A172 (cell line): ENCODE measurements around the gene P2RY12. TPM values are rescaled to one million over a fixed set of nuclear protein-coding genes. Genes with fewer than 3 reads are reported as not detected.
A peak's percentile ranks its signal among the peaks of the same experiment; 100 is the strongest.

ENCODE experiments used
- DNase-seq: peaks from one replicate; pipeline ENCODE4 v3.0.0-alpha.2; 2015; ENCODE audit warnings: low spot score
- total RNA-seq: library from RNA; depleted of rRNA; stranded (reverse); fragments of >200 nt; shearing (Covaris generic); gene quantifications from 2 replicates; pipeline ENCODE4 v1.2.3, GENCODE V29; 2014

The P2RY12 gene
- total RNA-seq, 1 experiment from 2014 or later = not detected

DNA sequence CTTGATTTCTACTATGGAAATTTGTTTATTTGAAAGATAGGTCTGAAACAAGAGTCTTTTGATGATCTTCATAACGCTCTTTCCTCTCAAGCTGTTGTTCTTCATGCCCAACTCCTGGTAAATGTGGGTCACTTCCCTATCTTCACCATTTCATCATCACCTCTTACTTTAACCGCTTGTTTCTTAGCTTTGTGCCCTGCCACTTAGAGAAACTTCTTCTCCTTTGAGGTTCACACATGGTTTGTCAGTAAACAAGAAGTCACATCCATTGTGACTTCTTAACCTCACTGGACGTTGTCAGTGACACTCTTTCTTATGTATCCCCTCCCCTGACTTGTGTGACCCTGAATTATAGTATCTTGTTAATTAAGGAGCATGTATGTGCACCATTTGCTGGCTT, 38.3 kb downstream of the P2RY12 start:
- no peak for DNase-seq

DNA sequence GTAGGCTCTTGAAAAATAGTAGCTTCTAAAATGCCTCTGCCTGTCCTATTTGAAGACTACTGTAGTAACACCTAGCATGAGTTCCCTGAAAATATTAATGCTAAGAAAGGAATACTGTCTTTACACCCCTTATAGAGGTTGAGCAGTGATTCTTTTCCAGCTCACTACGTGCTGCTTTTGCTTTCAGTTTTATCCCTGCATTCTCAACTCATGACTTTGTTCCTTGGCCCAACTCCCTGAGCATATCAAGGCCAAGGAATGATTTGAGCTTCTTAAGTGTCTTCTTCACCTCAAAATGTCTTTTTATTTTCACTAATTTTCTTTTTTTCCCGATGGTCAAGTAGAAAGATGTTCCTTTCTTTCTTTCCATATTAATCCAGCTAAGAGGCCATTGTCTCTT, 38.7 kb downstream of the P2RY12 start:
- DNase-seq = peak; percentile 55

DNA sequence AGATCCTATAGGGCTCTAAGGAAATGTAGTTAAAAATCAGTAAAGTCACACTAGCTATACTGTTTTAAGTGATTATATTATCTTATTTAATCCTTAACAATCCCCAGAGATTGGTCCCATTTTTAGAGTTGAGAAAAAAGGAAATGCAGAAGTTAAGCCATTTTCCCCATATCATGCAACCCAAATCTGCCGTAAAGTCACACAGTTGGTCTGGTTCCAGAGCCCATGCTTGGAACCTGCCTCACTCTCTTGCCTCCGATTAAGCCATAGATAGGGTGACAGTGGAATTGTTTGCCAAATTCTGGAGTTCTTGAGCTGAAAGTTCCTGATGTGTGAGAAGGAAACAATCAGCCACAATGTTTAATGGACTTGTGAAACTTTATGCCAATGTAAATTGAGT, 52.9 kb downstream of the P2RY12 start:
- no peak for DNase-seq

DNA sequence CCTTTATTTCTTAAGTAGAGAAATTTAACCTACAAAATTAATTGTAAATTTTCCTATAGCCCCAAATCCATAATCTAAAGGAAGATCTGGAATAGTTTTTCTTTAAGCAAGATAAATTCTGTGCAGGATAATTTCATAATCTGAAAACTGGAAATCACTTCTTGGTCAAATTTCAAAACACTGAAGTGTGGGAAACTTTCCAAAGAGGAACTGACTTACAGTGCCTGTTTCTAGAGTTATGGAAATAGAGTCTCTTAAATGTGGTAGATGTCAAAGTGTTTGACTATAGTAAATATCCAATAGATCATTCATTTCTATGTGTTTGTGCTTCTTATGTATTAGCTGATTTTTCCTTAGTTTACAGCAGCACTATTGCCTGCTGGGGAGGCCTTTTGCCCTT, 53.7 kb downstream of the P2RY12 start:
- no peak for DNase-seq

DNA sequence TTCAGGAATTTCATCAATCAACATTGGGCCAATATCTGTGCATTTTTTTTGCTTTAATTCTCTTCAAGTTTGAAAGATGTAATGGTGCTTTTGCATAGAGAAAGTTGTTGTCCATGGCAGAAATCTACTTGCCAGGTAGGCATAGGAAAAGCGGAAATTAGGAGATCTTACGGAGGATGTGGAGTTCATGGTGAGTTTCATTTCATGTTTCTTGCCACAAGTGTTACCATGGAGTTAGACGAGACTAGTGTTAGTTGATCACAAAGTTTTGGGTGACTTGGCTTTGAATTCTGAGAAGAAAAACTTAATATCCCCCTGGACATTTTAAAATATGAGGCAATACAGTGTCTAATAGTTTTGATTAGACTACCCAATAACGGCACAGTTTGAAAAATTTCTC, 54.2 kb downstream of the P2RY12 start:
- no peak for DNase-seq

DNA sequence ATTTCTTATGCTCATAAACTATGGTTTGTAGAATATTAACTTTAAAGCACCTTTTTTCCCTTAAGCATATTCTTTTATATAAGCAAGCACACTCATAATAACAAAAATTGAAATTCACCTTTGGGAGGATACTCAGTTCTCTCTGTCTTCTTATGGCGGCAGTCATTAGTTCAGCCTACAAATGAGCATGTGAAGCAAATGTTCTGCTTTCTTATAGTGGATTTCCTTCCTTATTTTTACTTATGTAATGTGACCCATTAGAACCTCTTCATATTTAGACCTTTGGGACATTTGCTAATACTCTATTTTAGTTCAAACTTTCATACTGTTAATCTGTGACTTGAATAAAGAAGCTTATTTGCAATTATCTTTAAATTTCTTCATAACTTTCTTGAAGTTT, 55.2 kb downstream of the P2RY12 start, which contains the start of gene P2RY13:
Gene P2RY13 (minus strand): TSS at position 187 of the 400 bp plus-strand sequence. CDS start 21 bp downstream, at position 166.
- DNase-seq = no peak

- no peak for DNase-seq
Measured at GRCh38 chr3:151328298-151328995, 56.1 kb downstream of the P2RY12 start.

DNA sequence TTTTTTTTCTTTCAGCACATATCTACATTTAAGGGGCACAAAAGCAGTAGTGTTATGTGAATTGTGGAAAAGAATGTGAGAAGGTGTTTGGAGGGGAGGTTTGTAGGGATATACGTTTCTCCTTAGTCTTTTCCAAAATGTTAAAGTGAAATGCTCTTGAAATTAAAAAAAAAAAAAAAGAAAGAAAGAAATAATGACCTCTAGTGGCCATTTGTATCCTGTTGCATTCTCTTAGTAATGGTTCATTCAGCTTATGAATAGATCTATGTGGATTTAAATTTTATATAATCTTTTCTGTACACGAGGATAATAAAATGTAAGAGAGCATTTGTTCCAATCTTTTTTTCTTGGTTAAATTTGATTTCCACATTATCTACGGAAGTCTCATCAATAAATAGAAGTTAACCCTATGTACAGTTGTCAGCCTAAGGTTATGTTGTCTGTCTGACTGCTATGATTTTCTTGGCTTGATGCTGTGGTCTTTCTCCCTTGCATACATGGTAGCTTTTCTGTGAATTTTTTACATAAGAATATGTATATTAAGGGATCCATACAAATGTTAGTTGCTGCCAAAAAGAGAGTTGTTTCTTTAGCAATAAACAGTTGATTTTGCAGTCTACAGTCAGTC, 56.9 kb downstream of the P2RY12 start:
- DNase-seq = no peak

DNA sequence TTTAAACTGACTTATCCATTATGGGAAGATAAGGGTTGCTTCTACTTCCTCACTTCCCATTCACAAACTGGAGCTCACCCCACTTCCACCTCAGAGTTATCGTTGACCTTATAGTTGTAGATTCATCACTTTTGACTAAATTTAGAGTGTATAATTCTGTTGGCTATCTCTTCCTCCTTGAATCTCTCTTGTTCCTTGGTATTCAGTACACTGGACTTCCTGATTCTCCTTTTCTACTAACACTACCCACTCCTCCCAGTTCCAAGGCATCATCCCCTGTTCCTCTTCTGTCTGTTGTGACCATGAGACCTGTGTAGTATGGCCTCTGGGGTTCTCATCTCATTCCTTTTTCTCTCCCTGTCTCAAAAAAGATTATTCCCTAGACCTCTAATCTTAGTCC, 62.0 kb downstream of the P2RY12 start:
- DNase-seq = no peak

DNA sequence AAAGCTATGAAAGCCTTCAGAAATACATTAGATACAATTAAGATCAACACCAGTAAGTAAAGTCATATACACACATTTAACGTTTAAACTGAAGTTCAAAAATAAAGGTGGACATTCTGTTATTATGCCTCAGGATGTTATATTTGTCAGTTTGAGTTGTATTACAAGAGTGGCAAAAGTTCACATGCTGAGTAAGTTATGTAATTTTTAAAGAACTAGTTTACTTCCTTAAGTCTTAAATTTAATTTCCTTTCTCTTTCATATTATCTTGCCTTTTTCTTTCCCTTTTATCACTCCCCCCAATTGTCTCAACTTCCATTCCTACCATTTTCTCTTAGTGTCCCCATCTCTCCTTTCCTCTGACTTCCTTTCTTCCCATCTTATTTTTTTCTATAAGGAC, 63.0 kb downstream of the P2RY12 start:
- DNase-seq = no peak

DNA sequence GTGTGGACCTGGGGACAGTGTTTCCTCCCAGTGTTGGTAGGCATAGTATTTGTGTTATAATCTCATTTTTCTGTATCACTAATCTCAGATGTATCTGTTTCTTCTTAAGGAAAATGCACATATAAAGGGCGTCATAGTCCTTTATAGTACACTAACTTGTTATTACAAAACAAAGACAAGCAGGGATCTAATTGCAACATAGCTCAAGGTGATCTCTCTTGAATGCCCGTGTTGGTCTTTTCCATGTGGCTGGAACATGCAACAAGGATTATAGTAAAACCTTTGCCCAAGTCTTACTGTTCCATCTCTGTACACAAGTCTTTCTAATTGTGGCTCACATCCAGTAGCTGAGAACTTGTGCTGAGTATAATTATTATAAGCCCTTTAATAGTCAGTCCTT, 64.4 kb downstream of the P2RY12 start:
- no peak for DNase-seq

DNA sequence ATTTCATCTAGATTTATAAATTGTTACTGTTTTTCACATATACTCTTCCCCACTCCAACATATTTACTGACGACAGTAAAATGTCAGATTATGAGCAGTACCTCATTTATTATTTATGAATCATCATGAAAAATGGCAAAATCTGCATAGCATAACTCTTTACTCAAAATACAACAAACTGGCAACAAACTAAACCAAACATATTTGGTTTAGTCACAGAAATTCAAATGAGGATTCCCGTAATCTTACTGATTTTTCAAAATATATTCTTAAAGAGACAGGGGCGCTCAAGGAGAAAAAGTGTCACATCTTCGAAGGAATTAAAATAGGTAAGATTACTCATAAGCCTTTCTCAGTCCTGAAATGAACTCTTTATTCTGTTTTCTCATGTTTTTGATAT, 64.9 kb downstream of the P2RY12 start:
- DNase-seq = no peak

- DNase-seq = no peak
Measured at GRCh38 chr3:151318991-151319390, 65.6 kb downstream of the P2RY12 start.

DNA sequence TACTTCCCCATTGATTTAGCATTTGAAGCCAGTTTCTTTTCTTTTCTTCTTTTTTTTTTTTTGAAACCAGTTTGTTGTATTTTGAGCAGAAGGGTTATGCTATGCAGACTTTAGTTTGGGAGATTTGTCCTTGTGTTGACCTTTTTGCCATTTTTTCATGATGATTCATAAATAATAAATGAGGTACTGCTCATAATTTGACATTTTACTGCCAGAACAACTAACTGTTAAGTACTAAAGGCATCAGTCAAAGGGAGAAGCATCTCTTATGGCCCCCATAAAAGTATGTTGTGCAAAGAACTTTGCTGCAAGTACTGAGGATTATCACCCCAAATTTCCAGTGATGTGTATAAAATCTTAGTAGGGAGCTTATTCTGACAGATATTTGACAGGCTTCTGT, 66.2 kb downstream of the P2RY12 start:
- no peak for DNase-seq

- DNase-seq = peak; percentile 60
Measured at GRCh38 chr3:151316267-151316991, 68.1 kb downstream of the P2RY12 start, which contains the start of gene GPR87. Gene GPR87, minus strand, starts transcription at chr3:151316820. Its CDS starts 16,720 bp downstream, at chr3:151300100.

DNA sequence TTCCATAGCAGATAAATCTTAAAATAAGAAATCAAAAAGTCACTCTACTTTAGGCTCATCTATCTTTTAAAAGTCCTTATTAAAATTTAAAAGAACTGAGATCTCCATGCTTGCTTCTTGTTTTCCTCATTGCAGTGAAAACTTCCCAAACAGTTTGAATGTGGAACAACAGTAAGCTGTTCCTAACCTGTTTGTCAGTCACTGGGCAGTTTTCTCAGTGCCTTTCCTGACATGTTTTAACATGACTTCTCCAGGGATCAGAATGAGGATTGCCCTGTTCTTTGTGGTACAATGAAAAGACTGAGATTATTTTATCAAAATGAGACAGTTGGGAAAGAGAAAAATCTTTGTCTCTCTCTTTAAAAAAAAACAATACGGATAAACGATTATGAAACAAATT, 68.7 kb downstream of the P2RY12 start:
- DNase-seq = no peak

DNA sequence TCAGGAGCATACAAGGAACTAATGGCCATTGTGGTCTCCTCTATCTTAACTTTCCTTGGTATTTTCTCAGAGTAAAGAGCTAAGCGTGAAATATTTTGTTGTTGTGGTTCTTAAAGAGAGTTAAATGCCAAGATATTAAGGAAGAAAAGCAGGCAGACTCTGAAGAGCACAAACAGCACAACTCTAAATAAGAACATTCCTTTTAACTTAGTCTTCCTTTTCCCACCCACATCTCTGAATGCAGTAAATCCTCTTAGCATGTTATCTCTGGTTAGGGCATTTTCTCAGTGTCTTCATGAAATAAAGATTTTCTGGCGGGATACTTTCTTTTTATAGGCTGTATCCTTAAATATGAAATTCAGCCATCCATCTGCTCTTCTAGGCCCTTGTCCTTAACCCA, 69.4 kb downstream of the P2RY12 start:
- DNase-seq = no peak

- DNase-seq = no peak
Measured at GRCh38 chr3:151314593-151314992, 70.0 kb downstream of the P2RY12 start.

DNA sequence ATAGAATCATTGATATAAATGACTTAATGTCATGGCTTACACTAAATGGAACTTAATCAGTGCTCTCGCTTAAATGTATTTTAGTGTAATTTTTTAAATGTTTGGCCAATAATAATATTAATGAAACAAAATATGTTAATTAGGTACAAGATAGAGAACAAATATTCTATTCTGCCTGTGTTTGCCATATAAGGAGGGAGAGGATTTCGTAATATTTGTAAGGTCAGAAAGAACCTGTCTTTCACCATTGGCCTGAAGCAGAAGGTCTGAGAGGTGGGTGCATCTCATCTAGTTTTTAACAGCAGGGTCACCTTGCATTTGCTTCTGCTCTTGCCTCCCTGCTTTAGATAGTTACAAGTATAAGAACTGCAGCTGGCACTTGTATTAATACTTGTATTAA, 70.4 kb downstream of the P2RY12 start:
- no peak for DNase-seq

DNA sequence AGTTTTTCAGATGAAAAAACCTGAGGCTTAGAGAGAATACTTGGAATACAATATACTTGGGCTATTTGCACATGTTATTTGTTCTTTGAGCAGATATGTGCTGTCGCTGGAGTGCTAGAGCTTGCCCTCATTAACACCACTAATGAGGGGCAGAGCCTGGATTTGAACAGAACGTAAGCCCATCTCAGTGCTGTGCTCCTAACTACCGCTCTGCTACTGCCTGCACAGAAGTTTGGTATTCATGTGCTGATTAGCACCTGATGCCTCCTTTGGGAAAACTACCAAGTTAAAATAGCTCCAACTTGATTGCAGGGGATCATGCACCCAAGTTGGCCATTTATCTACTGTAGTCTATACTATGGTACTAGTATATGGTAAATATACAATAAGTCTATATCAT, 71.6 kb downstream of the P2RY12 start:
- DNase-seq = no peak

- DNase-seq = no peak
Measured at GRCh38 chr3:151309566-151309965, 75.0 kb downstream of the P2RY12 start.

DNA sequence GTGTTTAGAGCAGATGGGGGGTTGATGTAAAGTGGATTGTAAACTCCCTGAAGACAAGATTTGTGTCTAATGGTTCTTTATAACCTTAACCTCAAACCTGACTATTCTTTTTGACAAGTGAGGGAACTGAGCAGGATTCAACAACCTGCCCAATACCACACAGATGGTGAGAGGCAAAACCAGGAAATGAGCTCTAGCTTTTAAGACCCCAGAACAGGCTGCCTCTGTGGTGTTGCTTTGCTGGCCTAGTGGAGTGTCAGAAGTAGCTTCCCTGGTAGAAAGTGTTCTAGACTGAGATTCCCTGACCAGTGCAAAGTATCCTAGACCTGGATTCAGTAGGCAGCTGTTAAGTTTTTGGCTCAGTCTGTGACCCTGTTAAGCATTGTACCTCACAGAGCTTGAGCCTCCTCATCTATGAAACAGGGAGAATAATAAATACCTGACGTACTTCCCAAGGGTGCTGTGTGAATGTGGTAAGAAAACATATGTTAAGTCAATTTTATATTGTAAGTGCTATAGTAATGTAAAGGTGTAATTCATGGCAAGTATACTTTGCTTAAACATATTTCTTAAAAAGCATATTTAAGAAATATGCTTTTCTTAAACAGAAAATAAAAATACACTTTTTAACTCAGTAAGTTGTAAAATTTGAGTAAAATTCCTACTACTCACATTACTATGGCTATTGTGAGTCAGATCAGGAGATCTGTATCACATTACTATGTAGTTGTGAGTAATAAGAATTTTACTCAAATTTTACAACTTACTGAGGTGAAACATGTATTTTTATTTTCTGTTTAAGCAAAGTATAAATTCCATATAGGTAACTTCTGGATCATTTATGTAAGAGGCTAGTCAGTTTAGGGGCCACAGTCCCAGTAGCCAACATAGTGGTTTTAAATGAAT, 76.7 kb downstream of the P2RY12 start:
- DNase-seq = no peak
